Astrocyte (in vitro differentiated cells and primary cell): Measurements from ENCODE around the gene FAM83F. TPM values are rescaled to one million over a fixed set of nuclear protein-coding genes. Genes with fewer than 3 reads are reported as not detected.

Experiments used
- DNase-seq: peaks from one replicate; pipeline ENCODE4 v3.0.0-alpha.2; 2010; ENCODE audit warnings: low read depth
- FAIRE-seq: peaks from 2 replicates; lab custom pipeline; 2011; peaks lifted over from hg19 to GRCh38; lab: Jason Lieb, UNC
- H2AFZ ChIP-seq: 2 replicates; pipeline ENCODE4 v1.6.0; 2012; ENCODE audit warnings: low read depth, low read length, inconsistent platforms
- H3K27ac ChIP-seq: 2 replicates; pipeline ENCODE4 v1.5.1; 2011; ENCODE audit warnings: low read depth, low read length, inconsistent platforms
- H3K27me3 ChIP-seq: 2 replicates; pipeline ENCODE4 v1.6.0; 2011; ENCODE audit warnings: low read length, inconsistent platforms; ENCODE audit not compliant: insufficient read depth
- H3K36me3 ChIP-seq: 2 replicates; pipeline ENCODE4 v1.5.1; 2011; ENCODE audit warnings: low read length, inconsistent platforms; ENCODE audit not compliant: insufficient read depth
- H3K4me1 ChIP-seq: 2 replicates; pipeline ENCODE4 v1.5.1; 2011; ENCODE audit warnings: low read length, inconsistent platforms; ENCODE audit not compliant: insufficient read depth
- H3K4me2 ChIP-seq: 2 replicates; pipeline ENCODE4 v1.6.0; 2012; ENCODE audit warnings: low read length, inconsistent platforms
- H3K4me3 ChIP-seq: 2 replicates; pipeline ENCODE4 v1.5.1; 2011; ENCODE audit warnings: low read depth, mild to moderate bottlenecking, low read length, inconsistent platforms; ENCODE audit not compliant: insufficient read depth
- H3K79me2 ChIP-seq: 2 replicates; pipeline ENCODE4 v1.6.0; 2012; ENCODE audit warnings: mild to moderate bottlenecking, low read length, inconsistent platforms; ENCODE audit not compliant: insufficient read depth
- H3K9ac ChIP-seq: 2 replicates; pipeline ENCODE4 v1.6.0; 2012; ENCODE audit warnings: mild to moderate bottlenecking, low read length, inconsistent platforms
- H3K9me3 ChIP-seq: 2 replicates; pipeline ENCODE4 v1.5.1; 2012; ENCODE audit warnings: low read depth, mild to moderate bottlenecking, low read length, inconsistent platforms; ENCODE audit not compliant: insufficient read depth
- H4K20me1 ChIP-seq: 2 replicates; pipeline ENCODE4 v1.6.0; 2012; ENCODE audit warnings: low read length, inconsistent platforms; ENCODE audit not compliant: insufficient read depth
- H3K27ac Mint-ChIP-seq: one replicate; pipeline ENCODE4 v1.8.0; 2021; ENCODE audit warnings: mild to moderate bottlenecking, mixed read lengths; ENCODE audit not compliant: unreplicated experiment
- H3K27me3 Mint-ChIP-seq: one replicate; pipeline ENCODE4 v1.8.0; 2021; ENCODE audit warnings: low read depth, mixed read lengths; ENCODE audit not compliant: unreplicated experiment
- H3K36me3 Mint-ChIP-seq: one replicate; pipeline ENCODE4 v1.8.0; 2021; ENCODE audit warnings: low read depth, mixed read lengths; ENCODE audit not compliant: unreplicated experiment
- H3K4me1 Mint-ChIP-seq: one replicate; pipeline ENCODE4 v1.8.0; 2021; ENCODE audit warnings: low read depth, mixed read lengths; ENCODE audit not compliant: unreplicated experiment
- H3K4me3 Mint-ChIP-seq: one replicate; pipeline ENCODE4 v1.8.0; 2021; ENCODE audit warnings: mild to moderate bottlenecking, moderate library complexity, mixed read lengths; ENCODE audit not compliant: unreplicated experiment
- H3K9me3 Mint-ChIP-seq: one replicate; pipeline ENCODE4 v1.8.0; 2021; ENCODE audit warnings: mild to moderate bottlenecking, mixed read lengths; ENCODE audit not compliant: unreplicated experiment
- CTCF ChIP-seq: IDR thresholded peaks from 2 replicates; pipeline ENCODE4 v1.5.1; 2011; ENCODE audit warnings: low read depth, mild to moderate bottlenecking, inconsistent platforms, low read length, moderate library complexity; ENCODE audit not compliant: insufficient read depth
- EZH2 ChIP-seq: IDR thresholded peaks from 2 replicates; pipeline ENCODE4 v1.6.1; 2012; ENCODE audit warnings: mild to moderate bottlenecking, low read length, inconsistent platforms; ENCODE audit not compliant: insufficient read depth
- total RNA-seq: library from RNA; stranded (reverse); gene quantifications from 2 replicates; pipeline ENCODE4 v1.2.1, GENCODE V29; 2021

The FAM83F gene
- total RNA-seq, 1 donor from 2014 or later, result 0.79 TPM

- H3K36me3 Mint-ChIP-seq, result no peaks in the 10 kb centered on the region
- no peak for FAIRE-seq
- H3K9ac ChIP-seq, result no peak overlapping the region
These were observed 71.2 kb downstream of the FAM83F start for GRCh38 chr22:40065981-40066380.

GRCh38 chr22:40067639-40068038 is 72.9 kb downstream of the FAM83F start:
- Histone ChIP-seq H4K20me1 (peaks cover 5% of the 10 kb centered on the region), H3K36me3 (no peaks in the 10 kb centered on the region), H3K79me2 (no peaks in the 10 kb centered on the region), H3K4me3 (no peak overlapping the region), H3K9ac (no peak overlapping the region), H3K4me2 (no peak overlapping the region), H3K9me3 (no peaks in the 10 kb centered on the region), H3K27me3 (no peaks in the 10 kb centered on the region), H2AFZ (no peak overlapping the region), H3K4me1 (no peaks in the 10 kb centered on the region), H3K27ac (no peak overlapping the region)
- FAIRE-seq, result no peak
- no peak overlapping the region for H3K27ac Mint-ChIP-seq
- no peak for DNase-seq
- no peaks in the 10 kb centered on the region for H3K36me3 Mint-ChIP-seq
- H3K4me3 Mint-ChIP-seq, result no peak overlapping the region
- no peaks in the 10 kb centered on the region for H3K27me3 Mint-ChIP-seq
- TF ChIP-seq CTCF, result no peak
- H3K9me3 Mint-ChIP-seq, result no peaks in the 10 kb centered on the region
- peaks cover 11% of the 10 kb centered on the region for H3K4me1 Mint-ChIP-seq

More at GRCh38 chr22:40065981-40066380, 71.2 kb downstream of the FAM83F start:
- Histone ChIP-seq H3K27ac (no peak overlapping the region), H3K27me3 (no peaks in the 10 kb centered on the region), H2AFZ (no peak overlapping the region), H3K79me2 (no peaks in the 10 kb centered on the region), H3K4me3 (no peak overlapping the region), H3K4me1 (no peaks in the 10 kb centered on the region), H4K20me1 (peaks cover 5% of the 10 kb centered on the region), H3K36me3 (no peaks in the 10 kb centered on the region), H3K9me3 (no peaks in the 10 kb centered on the region), H3K4me2 (no peak overlapping the region)
- Mint-ChIP-seq H3K27ac (no peak overlapping the region), H3K9me3 (no peaks in the 10 kb centered on the region), H3K4me3 (no peak overlapping the region), H3K4me1 (peaks cover 8% of the 10 kb centered on the region), H3K27me3 (no peaks in the 10 kb centered on the region)
- TF ChIP-seq CTCF (no peak), EZH2 (no peak)
- DNase-seq, result no peak

GRCh38 chr22:40070701-40071100 is 75.9 kb downstream of the FAM83F start:
- Histone ChIP-seq H3K4me1 (no peaks in the 10 kb centered on the region), H3K4me3 (no peak overlapping the region), H4K20me1 (peaks cover 5% of the 10 kb centered on the region), H3K27me3 (no peaks in the 10 kb centered on the region), H3K36me3 (no peaks in the 10 kb centered on the region), H3K9ac (no peak overlapping the region), H3K4me2 (no peak overlapping the region), H3K27ac (no peak overlapping the region), H2AFZ (no peak overlapping the region), H3K9me3 (no peaks in the 10 kb centered on the region), H3K79me2 (no peaks in the 10 kb centered on the region)
- no peak overlapping the region for H3K4me3 Mint-ChIP-seq
- TF ChIP-seq EZH2 (no peak), CTCF (no peak)
- DNase-seq, result peak; percentile 39
- H3K27me3 Mint-ChIP-seq, result no peaks in the 10 kb centered on the region
- H3K36me3 Mint-ChIP-seq, result no peaks in the 10 kb centered on the region
- peaks cover 11% of the 10 kb centered on the region for H3K4me1 Mint-ChIP-seq
- no peaks in the 10 kb centered on the region for H3K9me3 Mint-ChIP-seq
- H3K27ac Mint-ChIP-seq, result no peak overlapping the region
- FAIRE-seq, result peak; percentile 65
